Caki2 (cell line): ENCODE results near the gene PRKCB. TPM values are rescaled to one million over a fixed set of nuclear protein-coding genes. Genes with fewer than 3 reads are reported as not detected.

Experiments used
- DNase-seq: peaks from one replicate; pipeline ENCODE4 v3.0.0-alpha.2; 2015; ENCODE audit warnings: low read depth
- in situ Hi-C: cut with HindIII; loops from 2 replicates; pipeline ENCODE4 v1.10.0; 2016; ENCODE audit warnings: low sequenced_read_pairs, low pct_unique_long_range_greater_than_20kb, mixed read lengths
- total RNA-seq: library from RNA; depleted of rRNA; stranded (reverse); fragments of >200 nt; shearing (Covaris generic); gene quantifications from 2 replicates; pipeline ENCODE4 v1.2.3, GENCODE V29; 2014; ENCODE audit warnings: low replicate concordance

The PRKCB gene
- total RNA-seq, 1 experiment from 2014 or later: not detected

GRCh38 chr16:23974223-23974622, 138.4 kb downstream of the PRKCB start:
- in situ Hi-C loops: no loop called here
- peak; percentile 38 for DNase-seq

GRCh38 chr16:23975293-23975692, 139.5 kb downstream of the PRKCB start:
- in situ Hi-C loops: no loop called here
- no peak for DNase-seq

GRCh38 chr16:23976091-23976490, 140.3 kb downstream of the PRKCB start:
- in situ Hi-C loops: no loop called here
- no peak for DNase-seq

- in situ Hi-C loops: no loop called here
Measured at GRCh38 chr16:23976524-23976923, 140.7 kb downstream of the PRKCB start.

GRCh38 chr16:23979441-23979840, 143.7 kb downstream of the PRKCB start:
- DNase-seq: no peak
- in situ Hi-C loops: no loop called here

More at GRCh38 chr16:23976524-23976923, 140.7 kb downstream of the PRKCB start:
- DNase-seq: no peak

GRCh38 chr16:23979982-23980381, 144.2 kb downstream of the PRKCB start:
- in situ Hi-C loops: no loop called here
- no peak for DNase-seq

GRCh38 chr16:23981429-23982399, 145.9 kb downstream of the PRKCB start:
- in situ Hi-C loops: no loop called here
- DNase-seq: no peak

- in situ Hi-C loops: no loop called here
- DNase-seq: no peak
Measured at GRCh38 chr16:23986455-23986854, 150.7 kb downstream of the PRKCB start.

GRCh38 chr16:23987443-23987842, 151.7 kb downstream of the PRKCB start:
- in situ Hi-C loops: no loop called here
- DNase-seq: no peak

GRCh38 chr16:23990507-23990906, 154.7 kb downstream of the PRKCB start:
- no peak for DNase-seq
- in situ Hi-C loops: no loop called here

GRCh38 chr16:23991066-23991465, 155.3 kb downstream of the PRKCB start:
- in situ Hi-C loops: no loop called here
- DNase-seq: no peak

GRCh38 chr16:23994615-23995014, 158.8 kb downstream of the PRKCB start:
- DNase-seq: no peak
- in situ Hi-C loops: no loop called here

GRCh38 chr16:23996258-23996955, 160.6 kb downstream of the PRKCB start:
- in situ Hi-C loops: no loop called here
- no peak for DNase-seq

GRCh38 chr16:23998771-23999170, 163.0 kb downstream of the PRKCB start:
- in situ Hi-C loops: no loop called here

GRCh38 chr16:23999663-24000062, 163.9 kb downstream of the PRKCB start:
- in situ Hi-C loops: no loop called here
- no peak for DNase-seq

More at GRCh38 chr16:23998771-23999170, 163.0 kb downstream of the PRKCB start:
- no peak for DNase-seq

GRCh38 chr16:24001710-24002109, 165.9 kb downstream of the PRKCB start:
- DNase-seq: no peak
- in situ Hi-C loops: no loop called here

- in situ Hi-C loops: no loop called here
Measured at GRCh38 chr16:24002619-24003018, 166.8 kb downstream of the PRKCB start.

GRCh38 chr16:24005577-24005976, 169.8 kb downstream of the PRKCB start:
- no peak for DNase-seq
- in situ Hi-C loops: no loop called here

More at GRCh38 chr16:24002619-24003018, 166.8 kb downstream of the PRKCB start:
- no peak for DNase-seq

GRCh38 chr16:24007391-24007790, 171.6 kb downstream of the PRKCB start:
- no peak for DNase-seq
- in situ Hi-C loops: no loop called here
